B cell (primary cell): Measurements from ENCODE around the gene GALNT10. TPM values are rescaled to one million over a fixed set of nuclear protein-coding genes. Genes with fewer than 3 reads are reported as not detected.

ENCODE experiments used
- ATAC-seq: fragments of 200-7000 bp; cut with Tn5 transposase; one replicate; pipeline ENCODE4 v1.10.0; 2021; ENCODE audit warnings: low read depth, mild to moderate bottlenecking, moderate number of reproducible peaks, moderate library complexity
- CTCF ChIA-PET: fragments of 350-600 bp; sonication (Branson Sonifier 250); formaldehyde crosslinking; loops from one replicate; lab custom pipeline; 2021; ENCODE audit warnings: antibody characterized with exemption, inconsistent platforms; lab: Charles Lee
- POLR2A ChIA-PET: fragments of 350-600 bp; sonication (Branson Sonifier 250); formaldehyde crosslinking; loops from one replicate; lab custom pipeline; 2021; ENCODE audit warnings: antibody characterized with exemption; lab: Charles Lee
- DNase-seq: peaks from one replicate; pipeline ENCODE4 v3.0.0; 2013
- H2AFZ ChIP-seq: 2 replicates; pipeline ENCODE4 v1.6.1; 2012; ENCODE audit warnings: mild to moderate bottlenecking, low read depth, low read length; ENCODE audit not compliant: insufficient read depth, poor library complexity, severe bottlenecking
- H3K27ac ChIP-seq, 2 donors: 1 replicate in 1 of 2; 2 replicates in 1 of 2; pipeline ENCODE4 v1.5.1; 2012 to 2013; ENCODE audit warnings: low read length in 2 of 2, mild to moderate bottlenecking in 2 of 2, moderate library complexity in 1 of 2
- H3K27me3 ChIP-seq, 4 experiments: fragments of 200-600 bp in 1 of 4; sonication (generic) in 1 of 4; replicated peaks in 1 of 4; 1 replicate in 2 of 4; 2 replicates in 2 of 4; pipeline versions ENCODE4 v1.6.1 to v1.7.0; 2013 to 2016; ENCODE audit warnings: low read length in 3 of 4, mild to moderate bottlenecking in 2 of 4, mixed read lengths in 1 of 4, moderate library complexity in 1 of 4; ENCODE audit not compliant: insufficient read depth in 4 of 4, control insufficient read depth in 3 of 4; ENCODE audit errors: control extremely low read depth in 1 of 4
- H3K36me3 ChIP-seq, 2 experiments: replicated peaks in 1 of 2; 1 replicate in 1 of 2; 2 replicates in 1 of 2; pipeline versions ENCODE4 v1.6.1 to v1.7.1; 2013; ENCODE audit warnings: low read length in 1 of 2; ENCODE audit not compliant: insufficient read depth in 2 of 2, control insufficient read depth in 1 of 2; ENCODE audit errors: control extremely low read depth in 1 of 2, extremely low read depth in 1 of 2
- H3K4me1 ChIP-seq, 2 donors: fragments of 200-600 bp in 1 of 2; sonication (generic) in 1 of 2; 1 replicate in 1 of 2; 2 replicates in 1 of 2; pipeline versions ENCODE4 v1.5.1 to v1.6.1; 2013 to 2017; ENCODE audit warnings: low read length in 2 of 2; ENCODE audit not compliant: control insufficient read depth in 2 of 2, insufficient read depth in 2 of 2
- H3K4me2 ChIP-seq: replicated peaks from 2 replicates; pipeline ENCODE3; 2012; ENCODE audit warnings: mild to moderate bottlenecking, low read depth, low read length; ENCODE audit not compliant: poor library complexity, severe bottlenecking
- H3K4me3 ChIP-seq, 5 experiments: fragments of 200-600 bp in 1 of 5; sonication (generic) in 1 of 5; 1 replicate in 3 of 5; 2 replicates in 2 of 5; pipeline versions ENCODE4 v1.5.1 to v1.7.0; 2011 to 2016; ENCODE audit warnings: low read length in 4 of 5, mild to moderate bottlenecking in 4 of 5, low read depth in 2 of 5, control low read depth in 1 of 5, moderate library complexity in 1 of 5; ENCODE audit not compliant: insufficient read depth in 1 of 5; ENCODE audit errors: control extremely low read depth in 1 of 5, extremely low read depth in 1 of 5
- H3K79me2 ChIP-seq: fragments of 200-600 bp; sonication (generic); one replicate; pipeline ENCODE4 v1.6.0; 2016; ENCODE audit warnings: low read length; ENCODE audit not compliant: control insufficient read depth, insufficient read depth
- H3K9ac ChIP-seq: fragments of 200-600 bp; sonication (generic); 2 replicates; pipeline ENCODE4 v1.6.1; 2017; ENCODE audit warnings: mild to moderate bottlenecking, low read length, moderate library complexity
- H3K9me3 ChIP-seq, 3 donors: one replicate each; pipeline versions ENCODE4 v1.6.1 to v1.7.1; 2013; ENCODE audit warnings: low read length in 2 of 3; ENCODE audit not compliant: control insufficient read depth in 2 of 3, insufficient read depth in 1 of 3; ENCODE audit errors: control extremely low read depth in 1 of 3
- H4K20me1 ChIP-seq: 2 replicates; pipeline ENCODE4 v1.6.0; 2012; ENCODE audit warnings: mild to moderate bottlenecking, low read length; ENCODE audit not compliant: insufficient read depth, control insufficient read depth, poor library complexity, severe bottlenecking
- H3K27ac Mint-ChIP-seq: one replicate; pipeline ENCODE4 v1.8.0; 2021; ENCODE audit warnings: mixed read lengths
- H3K27me3 Mint-ChIP-seq: one replicate; pipeline ENCODE4 v1.8.0; 2021; ENCODE audit warnings: mixed read lengths
- H3K4me1 Mint-ChIP-seq: one replicate; pipeline ENCODE4 v1.8.0; 2021; ENCODE audit warnings: mixed read lengths
- H3K4me3 Mint-ChIP-seq: one replicate; pipeline ENCODE4 v1.8.0; 2021; ENCODE audit warnings: mixed read lengths
- H3K9me3 Mint-ChIP-seq: one replicate; pipeline ENCODE4 v1.8.0; 2022; ENCODE audit warnings: mixed read lengths; ENCODE audit not compliant: insufficient read depth
- EZH2 ChIP-seq: IDR thresholded peaks from 2 replicates; pipeline ENCODE4 v1.6.1; 2012; ENCODE audit warnings: borderline replicate concordance, low read depth, mild to moderate bottlenecking, moderate library complexity, low read length; ENCODE audit not compliant: insufficient read depth, poor library complexity, severe bottlenecking
- WGBS: methylation state at CpG from one replicate; pipeline ENCODE4 v1.1.5; 2013; ENCODE audit warnings: missing lambda C conversion rate; ENCODE audit not compliant: insufficient coverage; 5-methylcytosine and 5-hydroxymethylcytosine counted together
- intact Hi-C: fragments of 100-400 bp; cut with micrococcal nuclease; formaldehyde crosslinking; loops from one replicate; pipeline ENCODE4 v1.10.0; 2022
- polyA plus RNA-seq: library from polyadenylated mRNA; depleted of rRNA; stranded (reverse); fragments of >200 nt; gene quantifications from 2 replicates; pipeline ENCODE4 v1.2.3, GENCODE V29; 2012
- total RNA-seq, 2 donors: library from RNA; stranded (reverse); fragments of 120-200 nt in 1 of 2; gene quantifications; 1 replicate in 1 of 2; 2 replicates in 1 of 2; pipeline versions ENCODE4 v1.2.3 to v1.2.4, GENCODE V29; 2013 to 2022
- TF ChIP-seq, protein P1 (sequence below): fragments of 200-600 bp; IDR thresholded peaks from one replicate; pipeline ENCODE4 v1.8.0; 2022; ENCODE audit warnings: antibody characterized with exemption, mild to moderate bottlenecking

Gene GALNT10
- total and polyA plus RNA-seq, 2 donors (not counting 1 experiment from before 2014, with no cell fraction given), result 27.7 to 42.8 TPM

DNA sequence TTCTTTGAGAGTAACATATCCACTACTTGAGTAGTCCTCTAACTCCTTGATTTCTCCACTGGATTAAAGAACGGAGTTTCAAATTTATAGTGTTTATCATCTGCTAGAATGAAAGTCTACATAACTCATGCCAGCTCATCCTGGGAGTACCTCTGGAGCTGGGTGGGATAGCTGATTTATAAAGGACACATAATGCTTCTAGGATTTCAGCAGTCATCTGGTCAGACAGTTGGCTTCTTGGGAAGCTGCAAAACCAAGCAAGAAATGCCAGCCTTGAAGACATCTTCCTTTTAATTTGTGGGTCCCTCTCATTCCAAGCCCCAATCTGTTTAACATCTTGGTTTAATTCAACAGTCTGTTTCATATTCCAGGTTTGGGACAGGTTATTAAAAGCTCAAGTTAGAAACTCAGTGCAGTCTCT lies 3.2 kb downstream of the GALNT10 start:
- no peak for TF ChIP-seq EZH2
- TF ChIP-seq, protein P1, sequence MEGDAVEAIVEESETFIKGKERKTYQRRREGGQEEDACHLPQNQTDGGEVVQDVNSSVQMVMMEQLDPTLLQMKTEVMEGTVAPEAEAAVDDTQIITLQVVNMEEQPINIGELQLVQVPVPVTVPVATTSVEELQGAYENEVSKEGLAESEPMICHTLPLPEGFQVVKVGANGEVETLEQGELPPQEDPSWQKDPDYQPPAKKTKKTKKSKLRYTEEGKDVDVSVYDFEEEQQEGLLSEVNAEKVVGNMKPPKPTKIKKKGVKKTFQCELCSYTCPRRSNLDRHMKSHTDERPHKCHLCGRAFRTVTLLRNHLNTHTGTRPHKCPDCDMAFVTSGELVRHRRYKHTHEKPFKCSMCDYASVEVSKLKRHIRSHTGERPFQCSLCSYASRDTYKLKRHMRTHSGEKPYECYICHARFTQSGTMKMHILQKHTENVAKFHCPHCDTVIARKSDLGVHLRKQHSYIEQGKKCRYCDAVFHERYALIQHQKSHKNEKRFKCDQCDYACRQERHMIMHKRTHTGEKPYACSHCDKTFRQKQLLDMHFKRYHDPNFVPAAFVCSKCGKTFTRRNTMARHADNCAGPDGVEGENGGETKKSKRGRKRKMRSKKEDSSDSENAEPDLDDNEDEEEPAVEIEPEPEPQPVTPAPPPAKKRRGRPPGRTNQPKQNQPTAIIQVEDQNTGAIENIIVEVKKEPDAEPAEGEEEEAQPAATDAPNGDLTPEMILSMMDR, result no peak
- ATAC-seq (no peak), DNase-seq (no peak)
- H3K36me3 ChIP-seq, result peaks cover 10 to 35% of the 10 kb centered on the region in 2 experiments
- CTCF ChIA-PET, result interaction anchor here (1.0 to 5.8 kb wide), 4 partner anchors 13 to 215 kb away, joined by 3 to 48 read pairs (median 10); no protein-coding TSS in a partner anchor
- H4K20me1 ChIP-seq, result peaks cover 51% of the 10 kb centered on the region
- no CpG with 5 or more reads among the region's 1 CpG for WGBS
- intact Hi-C loops, result loop anchor here (2.0 kb wide), 1 partner anchor 37 kb away; no protein-coding TSS in a partner anchor
- Mint-ChIP-seq H3K4me3 (no peak overlapping the region), H3K27ac (no peak overlapping the region), H3K4me1 (peaks cover 67% of the 10 kb centered on the region), H3K9me3 (no peaks in the 10 kb centered on the region), H3K27me3 (no peaks in the 10 kb centered on the region)
- no peak overlapping the region for H3K27ac ChIP-seq
- H3K4me1 ChIP-seq, result peaks cover 32 to 50% of the 10 kb centered on the region in 2 donors
- H3K4me3 ChIP-seq, result no peak overlapping the region
- no peak overlapping the region for H3K9ac ChIP-seq
- H3K9me3 ChIP-seq, result no peaks in the 10 kb centered on the region
- peaks cover 73% of the 10 kb centered on the region for H3K79me2 ChIP-seq
- POLR2A ChIA-PET, result no interaction called here
- H3K27me3 ChIP-seq, result no peaks in the 10 kb centered on the region
- no peak overlapping the region for H2AFZ ChIP-seq
- H3K4me2 ChIP-seq, result no peak overlapping the region

DNA sequence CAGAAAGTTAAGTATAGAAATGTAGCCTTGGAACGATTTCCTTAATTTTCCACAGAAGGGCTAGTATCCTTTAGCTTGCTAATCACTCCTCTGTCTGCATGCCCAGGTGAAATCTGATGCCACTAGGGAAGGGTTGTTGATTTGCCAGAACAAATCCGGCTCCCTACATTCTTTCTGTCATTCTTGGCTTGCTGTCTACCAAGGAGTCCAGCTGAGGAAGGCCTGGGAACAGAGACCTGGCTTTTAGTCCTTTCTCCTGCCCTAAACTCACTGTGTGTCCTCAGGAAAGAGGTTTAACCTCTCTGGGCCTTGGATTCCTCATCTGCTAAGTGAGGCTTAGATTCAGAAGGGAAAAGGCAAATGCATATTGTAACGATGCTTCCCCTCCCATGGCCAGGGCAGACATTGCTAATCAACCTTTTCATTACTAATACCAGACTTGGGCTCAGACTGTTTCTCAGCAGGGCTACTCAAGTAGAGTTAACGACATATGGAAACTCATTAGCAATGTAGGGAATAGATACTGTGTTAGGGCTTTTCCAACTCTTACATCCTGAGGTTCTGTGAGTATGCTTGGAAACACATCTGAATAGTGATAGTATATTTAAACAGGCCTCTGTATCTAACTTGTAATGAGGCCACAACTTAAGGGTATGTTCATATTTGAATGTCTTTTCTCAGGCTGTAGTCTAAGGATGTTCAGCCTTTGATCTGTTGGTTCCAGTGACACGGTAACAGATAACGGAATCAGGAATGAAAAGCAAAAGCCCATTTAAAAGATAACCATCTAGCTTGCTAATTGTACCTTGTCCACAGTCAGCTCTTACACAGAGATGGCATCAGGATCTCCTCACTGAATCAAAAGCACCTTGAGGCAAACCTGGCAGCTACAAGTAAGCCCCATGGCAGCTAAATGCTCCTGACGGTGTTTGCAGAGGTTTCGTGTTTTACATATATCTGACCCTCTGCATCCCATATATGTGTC lies 4.1 kb downstream of the GALNT10 start:
- Mint-ChIP-seq H3K4me1 (peaks cover 64% of the 10 kb centered on the region), H3K27me3 (no peaks in the 10 kb centered on the region), H3K9me3 (no peaks in the 10 kb centered on the region), H3K4me3 (no peak overlapping the region), H3K27ac (no peak overlapping the region)
- WGBS, result 86% methylated on average over 3 of the region's 8 CpGs
- no peak overlapping the region for H2AFZ ChIP-seq
- no peak for DNase-seq
- peaks cover 83% of the 10 kb centered on the region for H3K79me2 ChIP-seq
- peaks cover 10 to 43% of the 10 kb centered on the region in 2 experiments for H3K36me3 ChIP-seq
- no peak overlapping the region for H3K4me2 ChIP-seq
- peaks cover 61% of the 10 kb centered on the region for H4K20me1 ChIP-seq
- H3K9me3 ChIP-seq, result no peaks in the 10 kb centered on the region
- POLR2A ChIA-PET, result no interaction called here
- no peak overlapping the region for H3K4me3 ChIP-seq
- TF ChIP-seq, protein P1, result no peak
- TF ChIP-seq EZH2, result no peak
- no peak for ATAC-seq
- intact Hi-C loops, result no loop called here
- H3K27ac ChIP-seq, result no peak overlapping the region
- peaks cover 25 to 42% of the 10 kb centered on the region in 2 donors for H3K4me1 ChIP-seq
- CTCF ChIA-PET, result interaction anchor here (1.0 to 5.8 kb wide), 3 partner anchors 14 to 214 kb away, joined by 3 to 48 read pairs (median 9); no protein-coding TSS in a partner anchor
- no peak overlapping the region for H3K9ac ChIP-seq
- H3K27me3 ChIP-seq, result no peaks in the 10 kb centered on the region
